Body of pancreas (tissue), 4 donors: ENCODE results near the gene LPIN2.
"Not testable (repeated sequence)": the region's sequence is repeated elsewhere in the genome, so short reads cannot be mapped to it uniquely, and the experiment has no call there.

ENCODE experiments used
- CTCF ChIP-seq, 7 experiments: fragments of 450-650 bp in 4 of 7; fragments of 200-600 bp in 3 of 7; sonication (generic) in 3 of 7; IDR thresholded peaks; one replicate each; pipeline ENCODE4 v1.5.1; 2016 to 2019; ENCODE audit warnings: antibody characterized with exemption in 7 of 7
- POLR2A ChIP-seq, 3 donors: fragments of 450-650 bp; IDR thresholded peaks; one replicate each; pipeline ENCODE4 v1.6.1; 2016; ENCODE audit warnings: antibody characterized with exemption in 3 of 3, mild to moderate bottlenecking in 2 of 3

GRCh38 chr18:3028115-3028514 lies 15.2 kb upstream of the LPIN2 start:
- TF ChIP-seq CTCF, POLR2A (IDR thresholded peaks at IDR 0.05): not testable (repeated sequence)
